LNCaP clone FGC (cell line): ENCODE measurements around the gene HOXC11.
A peak's percentile ranks its signal among the peaks of the same experiment; 100 is the strongest.

ENCODE experiments used
- DNase-seq: peaks from one replicate; pipeline ENCODE4 v3.0.0-alpha.2; 2011; ENCODE audit warnings: low read depth
- H3K4me3 ChIP-seq: 2 replicates; pipeline ENCODE4 v1.5.1; 2011; ENCODE audit warnings: mild to moderate bottlenecking, low read depth, low read length, control low read depth
- TF ChIP-seq, protein P1 (sequence below): IDR thresholded peaks from 2 replicates; pipeline ENCODE4 v1.5.1; 2012; ENCODE audit warnings: mild to moderate bottlenecking; ENCODE audit not compliant: control insufficient read depth, insufficient read depth; ENCODE audit errors: extremely low read depth

The HOXC11 gene

DNA sequence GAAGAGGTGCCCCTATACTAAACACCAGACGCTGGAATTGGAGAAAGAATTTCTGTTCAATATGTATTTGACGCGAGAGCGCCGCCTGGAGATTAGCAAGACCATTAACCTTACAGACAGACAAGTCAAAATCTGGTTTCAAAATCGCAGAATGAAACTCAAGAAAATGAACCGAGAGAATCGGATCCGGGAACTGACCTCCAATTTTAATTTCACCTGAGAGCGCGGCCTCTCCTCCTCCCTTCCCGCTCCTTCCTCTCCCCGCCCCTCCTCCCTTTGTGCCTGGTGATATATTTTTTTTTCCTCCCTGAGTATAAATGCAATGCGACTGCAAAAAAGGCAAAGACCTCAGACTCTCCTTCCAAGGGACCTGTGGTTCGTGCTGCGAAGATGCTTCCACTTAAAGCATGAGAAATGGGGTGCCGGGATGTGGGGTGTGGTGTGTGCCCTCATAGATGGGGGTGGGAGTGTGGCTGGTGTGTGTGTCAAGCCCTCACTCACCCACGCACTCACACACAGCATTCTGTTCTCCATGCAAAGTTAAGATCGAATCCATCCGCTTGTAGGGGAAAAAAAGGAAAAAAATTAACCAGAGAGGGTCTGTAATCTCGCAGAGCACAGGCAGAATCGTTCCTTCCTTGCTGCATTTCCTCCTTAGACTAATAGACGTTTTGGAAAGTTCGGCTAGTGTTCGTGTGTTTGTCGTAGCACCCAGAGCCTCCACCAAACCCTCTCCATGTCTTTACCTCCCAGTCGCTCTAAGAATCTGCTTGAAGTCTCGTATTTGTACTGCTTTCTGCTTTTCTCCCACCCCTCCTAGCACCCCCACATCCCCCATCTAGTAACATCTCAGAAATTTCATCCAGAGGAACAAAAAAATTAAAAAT is 16.5 kb downstream of the HOXC11 start:
- peak overlapping the region; percentile 31 for H3K4me3 ChIP-seq
- TF ChIP-seq, protein P1, sequence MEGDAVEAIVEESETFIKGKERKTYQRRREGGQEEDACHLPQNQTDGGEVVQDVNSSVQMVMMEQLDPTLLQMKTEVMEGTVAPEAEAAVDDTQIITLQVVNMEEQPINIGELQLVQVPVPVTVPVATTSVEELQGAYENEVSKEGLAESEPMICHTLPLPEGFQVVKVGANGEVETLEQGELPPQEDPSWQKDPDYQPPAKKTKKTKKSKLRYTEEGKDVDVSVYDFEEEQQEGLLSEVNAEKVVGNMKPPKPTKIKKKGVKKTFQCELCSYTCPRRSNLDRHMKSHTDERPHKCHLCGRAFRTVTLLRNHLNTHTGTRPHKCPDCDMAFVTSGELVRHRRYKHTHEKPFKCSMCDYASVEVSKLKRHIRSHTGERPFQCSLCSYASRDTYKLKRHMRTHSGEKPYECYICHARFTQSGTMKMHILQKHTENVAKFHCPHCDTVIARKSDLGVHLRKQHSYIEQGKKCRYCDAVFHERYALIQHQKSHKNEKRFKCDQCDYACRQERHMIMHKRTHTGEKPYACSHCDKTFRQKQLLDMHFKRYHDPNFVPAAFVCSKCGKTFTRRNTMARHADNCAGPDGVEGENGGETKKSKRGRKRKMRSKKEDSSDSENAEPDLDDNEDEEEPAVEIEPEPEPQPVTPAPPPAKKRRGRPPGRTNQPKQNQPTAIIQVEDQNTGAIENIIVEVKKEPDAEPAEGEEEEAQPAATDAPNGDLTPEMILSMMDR: peak; percentile 68
- no peak for DNase-seq

DNA sequence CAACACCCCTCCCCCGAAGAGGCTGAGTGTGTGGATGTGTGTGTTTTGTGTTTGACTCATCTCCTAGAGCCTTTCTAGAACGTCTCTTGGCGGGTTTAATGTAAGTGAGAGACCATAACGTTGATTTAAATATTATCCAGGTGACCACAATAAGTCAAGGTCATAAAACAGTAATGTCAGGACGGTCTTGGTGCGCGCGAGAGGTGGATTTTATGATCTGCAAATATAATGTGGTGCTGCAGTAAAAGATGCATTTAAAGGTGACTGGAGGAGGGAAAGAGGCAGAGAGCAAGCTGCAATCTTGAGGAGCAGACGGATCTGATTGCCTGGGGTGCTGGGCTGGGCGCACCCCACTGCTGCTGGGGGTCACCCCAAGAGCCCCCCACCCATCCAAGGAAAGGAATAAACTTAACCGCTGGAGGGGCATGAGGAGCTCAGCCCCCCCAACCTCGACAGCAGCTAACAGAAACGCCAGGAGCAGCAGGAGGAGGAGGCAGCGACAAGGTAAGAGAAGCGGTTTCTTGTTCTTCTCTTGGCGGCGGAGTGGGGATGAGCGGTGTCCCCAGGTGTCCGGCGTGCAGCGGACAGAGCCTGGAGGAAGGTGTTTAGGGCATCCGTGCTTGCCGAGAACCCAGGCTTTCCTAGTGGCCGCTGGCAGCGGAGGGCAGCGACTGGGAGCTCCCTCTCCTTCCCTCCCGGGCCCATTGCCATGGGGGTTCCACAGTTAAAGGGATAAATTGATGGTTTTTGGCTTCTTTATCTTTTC is 17.6 kb downstream of the HOXC11 start:
- H3K4me3 ChIP-seq: no peak overlapping the region
- DNase-seq: no peak
- TF ChIP-seq, protein P1: no peak

DNA sequence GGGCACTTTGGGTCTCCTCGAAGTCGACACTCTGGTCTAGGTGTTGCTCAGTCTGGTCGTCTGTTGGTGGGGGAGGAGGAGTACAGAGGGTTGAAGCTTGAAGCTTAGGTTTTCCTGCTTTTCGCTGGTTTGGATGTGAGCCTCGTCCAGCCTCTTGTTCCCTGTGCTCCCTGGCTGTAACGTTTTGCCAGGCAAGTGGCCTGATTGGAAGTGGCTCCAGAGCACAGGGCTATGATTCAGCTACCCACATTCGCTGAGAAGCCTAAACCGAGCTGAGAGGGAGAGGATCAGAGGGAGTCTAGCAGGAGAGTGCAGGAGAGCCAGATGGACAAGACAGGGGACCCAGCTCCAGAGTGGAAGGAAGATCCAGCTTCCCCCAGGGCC is 18.1 kb downstream of the HOXC11 start:
- TF ChIP-seq, protein P1: no peak
- DNase-seq: no peak
- H3K4me3 ChIP-seq: no peak overlapping the region

DNA sequence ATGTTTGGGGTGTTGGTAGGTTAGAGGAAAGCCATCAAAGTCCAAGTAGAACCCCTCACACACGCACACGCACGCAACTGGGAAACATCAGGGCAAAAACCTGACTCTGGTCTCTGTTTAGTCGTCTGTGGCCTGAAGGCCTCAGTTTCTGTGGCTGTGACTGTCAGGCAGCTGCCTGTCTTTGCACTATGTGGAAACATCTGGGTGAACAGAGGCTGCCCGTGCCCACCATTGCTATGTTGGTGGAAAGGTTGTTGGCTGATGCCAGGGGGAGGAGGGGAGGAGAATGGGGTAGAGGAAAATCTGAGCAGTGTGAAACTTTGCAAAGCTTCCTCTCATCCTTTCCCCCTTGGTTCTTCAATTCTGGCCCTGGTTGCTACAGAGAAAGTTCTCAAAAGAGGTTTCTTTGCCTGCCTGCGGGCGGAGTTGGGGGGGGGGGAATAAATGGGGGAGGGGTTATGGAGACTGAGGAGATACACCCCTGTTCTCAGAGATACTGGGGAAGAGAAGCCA is 19.5 kb downstream of the HOXC11 start:
- DNase-seq: no peak

DNA sequence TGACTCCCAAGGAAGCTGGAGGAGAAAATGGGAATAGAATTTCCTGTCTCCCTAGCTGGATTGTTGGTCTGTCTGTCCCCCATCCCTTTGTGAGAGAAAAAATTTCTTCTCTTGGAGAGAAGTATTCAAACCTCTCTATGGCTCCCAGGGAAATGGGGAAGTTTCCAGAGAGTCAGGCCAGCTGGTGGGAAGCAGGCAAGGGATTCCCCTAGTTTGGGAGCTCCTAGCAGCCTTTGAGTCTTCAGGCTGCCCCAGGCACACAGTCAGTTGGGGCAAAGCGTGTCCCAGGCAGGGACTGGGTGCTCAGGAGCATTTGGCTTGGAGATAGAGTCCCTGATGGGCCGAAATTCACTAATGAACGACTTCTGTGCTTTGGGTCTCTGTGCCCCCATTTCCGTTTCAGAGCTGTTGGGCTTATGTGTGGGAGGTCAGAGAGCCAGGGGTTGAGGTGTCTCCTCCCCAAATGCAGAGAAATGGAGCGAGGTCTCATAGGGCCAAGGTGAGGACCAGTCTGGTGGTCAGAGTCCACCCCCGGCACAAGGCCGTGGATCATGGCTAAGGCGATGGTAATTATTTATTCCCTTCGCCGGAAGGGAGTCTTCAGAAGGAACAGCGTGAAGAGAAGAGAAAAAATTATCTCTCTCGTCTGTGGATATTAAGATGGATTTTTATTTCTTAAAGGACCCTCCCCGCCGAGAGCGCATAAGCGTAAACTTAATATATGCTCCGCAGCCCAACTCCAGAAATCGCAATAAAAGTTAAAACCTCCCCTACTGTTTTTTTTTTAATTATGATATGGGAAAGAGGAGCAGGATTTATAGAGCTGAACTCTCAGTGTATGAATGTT is 20.5 kb downstream of the HOXC11 start:
- TF ChIP-seq, protein P1: no peak
- H3K4me3 ChIP-seq: no peak overlapping the region
- no peak for DNase-seq

More for the DNA sequence above, 19.5 kb downstream of the HOXC11 start:
- TF ChIP-seq, protein P1: no peak
- no peak overlapping the region for H3K4me3 ChIP-seq

DNA sequence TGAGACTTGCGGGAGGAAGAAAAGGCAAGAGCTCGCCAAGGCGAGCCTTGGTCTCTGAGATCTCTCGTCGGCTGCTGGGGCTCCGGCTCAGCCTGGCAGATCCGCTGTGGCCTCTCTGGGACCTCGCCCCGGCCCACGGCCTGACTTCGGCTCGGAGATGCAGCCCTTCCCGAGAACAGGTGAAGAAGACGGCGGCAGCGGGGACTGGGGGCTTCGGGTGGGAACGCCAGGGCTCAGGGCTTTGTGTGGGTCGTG is 21.0 kb downstream of the HOXC11 start:
- H3K4me3 ChIP-seq: no peak overlapping the region
- TF ChIP-seq, protein P1: no peak
- no peak for DNase-seq
